OCI-LY7 (cell line): ENCODE data around the gene TMEM209.

Experiments
- CTCF ChIP-seq: fragments of 200-600 bp; sonication (generic); conservative IDR thresholded peaks from 2 replicates; pipeline ENCODE4 v1.5.1; 2014; ENCODE audit warnings: mild to moderate bottlenecking, antibody characterized with exemption, low read length, moderate library complexity, mixed read lengths
- EZH2phosphoT487 ChIP-seq: fragments of 200-600 bp; sonication (generic); IDR thresholded peaks from 2 replicates; pipeline ENCODE4 v1.6.1; 2018; ENCODE audit warnings: low read depth, borderline replicate concordance, mild to moderate bottlenecking, mixed run types, antibody characterized with exemption, low read length, moderate library complexity, mixed read lengths

- TF ChIP-seq CTCF (no peak), EZH2phosphoT487 (no peak)
These were observed 73.9 kb downstream of the TMEM209 start for GRCh38 chr7:130131191-130131834.
